LoVo (cell line): Measurements from ENCODE around the gene MZT2B.
"Not testable (repeated sequence)": the region's sequence is repeated elsewhere in the genome, so short reads cannot be mapped to it uniquely, and the experiment has no call there.

ENCODE experiments used
- DNase-seq: peaks from one replicate; pipeline ENCODE4 v3.0.0-alpha.2; 2016; ENCODE audit warnings: low spot score

Gene MZT2B

GRCh38 chr2:130180404-130181324 lies 1.4 kb upstream of the MZT2B start:
- not testable (repeated sequence) for DNase-seq

- peak; percentile 93 for DNase-seq
Measured at GRCh38 chr2:130181325-130181879, 660 bp upstream of the MZT2B start, which contains the start of gene SMPD4. TSS of gene SMPD4 (minus strand) at chr2:130181602. CDS start at chr2:130176592, 5,010 bp downstream.

GRCh38 chr2:130182826-130183511 lies 907 bp downstream of the MZT2B start:
- DNase-seq: not testable (repeated sequence)

- DNase-seq: no peak
Measured at GRCh38 chr2:130183512-130184373, 1.7 kb downstream of the MZT2B start.

GRCh38 chr2:130185436-130185835 lies 3.4 kb downstream of the MZT2B start:
- no peak for DNase-seq

- no peak for DNase-seq
Measured at GRCh38 chr2:130185896-130186295, 3.8 kb downstream of the MZT2B start.

GRCh38 chr2:130186391-130186790 lies 4.3 kb downstream of the MZT2B start:
- no peak for DNase-seq

- DNase-seq: no peak
Measured at GRCh38 chr2:130187268-130187667, 5.2 kb downstream of the MZT2B start.

GRCh38 chr2:130187859-130188792 lies 6.1 kb downstream of the MZT2B start:
- DNase-seq: not testable (repeated sequence)

GRCh38 chr2:130188958-130189357 lies 6.9 kb downstream of the MZT2B start:
- DNase-seq: not testable (repeated sequence)

- no peak for DNase-seq
Measured at GRCh38 chr2:130190237-130190636, 8.2 kb downstream of the MZT2B start.

- not testable (repeated sequence) for DNase-seq
Measured at GRCh38 chr2:130191319-130191718, 9.3 kb downstream of the MZT2B start.

GRCh38 chr2:130192451-130192850 lies 10.4 kb downstream of the MZT2B start:
- DNase-seq: not testable (repeated sequence)

- not testable (repeated sequence) for DNase-seq
Measured at GRCh38 chr2:130193824-130194223, 11.8 kb downstream of the MZT2B start.

GRCh38 chr2:130195089-130195635 lies 13.1 kb downstream of the MZT2B start:
- not testable (repeated sequence) for DNase-seq

GRCh38 chr2:130196052-130196451 lies 14.0 kb downstream of the MZT2B start:
- DNase-seq: not testable (repeated sequence)

- no peak for DNase-seq
Measured at GRCh38 chr2:130198343-130198742, 16.3 kb downstream of the MZT2B start, which contains the start of gene TUBA3E. TSS of gene TUBA3E (minus strand) at chr2:130198439. CDS start at chr2:130198360, 79 bp downstream.

- not testable (repeated sequence) for DNase-seq
Measured at GRCh38 chr2:130202518-130202917, 20.5 kb downstream of the MZT2B start.

- DNase-seq: not testable (repeated sequence)
Measured at GRCh38 chr2:130203150-130203549, 21.1 kb downstream of the MZT2B start.

- not testable (repeated sequence) for DNase-seq
Measured at GRCh38 chr2:130207051-130207450, 25.0 kb downstream of the MZT2B start.
